ENCODE measurements around the gene YEATS4. TPM values are rescaled to one million over a fixed set of nuclear protein-coding genes. Genes with fewer than 3 reads are reported as not detected.

Gene YEATS4
- total and polyA plus RNA-seq, 2 donors (not counting 1 experiment from before 2014, with no cell fraction given) = 17.7 to 18.0 TPM

DNA sequence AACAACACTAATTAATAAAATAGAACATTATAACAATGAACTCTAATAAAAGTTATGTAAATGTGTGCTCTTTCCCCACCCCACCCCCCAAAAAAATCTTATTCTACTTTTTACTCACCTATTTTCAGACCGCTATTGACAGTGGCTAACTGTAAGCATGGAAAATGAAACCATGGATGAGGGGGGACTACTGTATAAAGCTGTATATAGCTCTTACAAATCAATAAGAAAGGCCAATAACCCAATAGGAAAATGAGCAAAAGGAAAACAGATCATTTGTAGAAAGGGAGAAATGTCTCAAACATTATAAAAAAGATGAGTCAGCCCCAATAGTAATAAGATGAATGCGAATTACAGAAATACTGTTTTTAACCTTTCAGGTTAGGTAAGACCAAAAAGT, 27.4 kb downstream of the YEATS4 start:
- ChIA-PET CTCF (interaction anchor here (0.6 kb wide), 1 partner anchor 611 kb away, joined by 5 read pairs; no protein-coding TSS in a partner anchor), POLR2A (no interaction called here)
- Histone ChIP-seq H3K4me1 (ENCODE audit: control insufficient read depth in 2 of 2, insufficient read depth in 2 of 2, low read length in 2 of 2) (no peaks in the 10 kb centered on the region), H3K9ac (ENCODE audit: low read length) (no peak overlapping the region), H4K20me1 (ENCODE audit: control insufficient read depth, insufficient read depth, low read length, poor library complexity, severe bottlenecking) (no peaks in the 10 kb centered on the region), H2AFZ (ENCODE audit: insufficient read depth, low read depth, low read length, poor library complexity, severe bottlenecking) (no peak overlapping the region), H3K4me3 (ENCODE audit: control extremely low read depth in 1 of 5, extremely low read depth in 1 of 5, insufficient read depth in 1 of 5, low read depth in 2 of 5, low read length in 4 of 5) (no peak overlapping the region), H3K79me2 (ENCODE audit: control insufficient read depth, insufficient read depth, low read length) (peaks cover 3% of the 10 kb centered on the region), H3K4me2 (replicated peaks; ENCODE audit: low read depth, low read length, poor library complexity, severe bottlenecking) (no peak overlapping the region), H3K9me3 (ENCODE audit: control extremely low read depth in 1 of 3, control insufficient read depth in 2 of 3, insufficient read depth in 1 of 3, low read length in 2 of 3) (no peaks in the 10 kb centered on the region), H3K36me3 (replicated peaks in 1 of 2; ENCODE audit: control extremely low read depth in 1 of 2, control insufficient read depth in 1 of 2, extremely low read depth in 1 of 2, insufficient read depth in 2 of 2, low read length in 1 of 2) (peaks cover 7 to 14% of the 10 kb centered on the region in 2 experiments), H3K27me3 (replicated peaks in 1 of 4; ENCODE audit: control extremely low read depth in 1 of 4, control insufficient read depth in 3 of 4, insufficient read depth in 4 of 4, low read length in 3 of 4) (no peaks in the 10 kb centered on the region), H3K27ac (ENCODE audit: low read length in 2 of 2) (no peak overlapping the region)
- no peak overlapping the region for H3K27ac Mint-ChIP-seq
- H3K4me1 Mint-ChIP-seq = no peaks in the 10 kb centered on the region
- DNase-seq = no peak
- H3K4me3 Mint-ChIP-seq = no peak overlapping the region
- no peak for ATAC-seq (ENCODE audit: low read depth)
- TF ChIP-seq, protein P1, sequence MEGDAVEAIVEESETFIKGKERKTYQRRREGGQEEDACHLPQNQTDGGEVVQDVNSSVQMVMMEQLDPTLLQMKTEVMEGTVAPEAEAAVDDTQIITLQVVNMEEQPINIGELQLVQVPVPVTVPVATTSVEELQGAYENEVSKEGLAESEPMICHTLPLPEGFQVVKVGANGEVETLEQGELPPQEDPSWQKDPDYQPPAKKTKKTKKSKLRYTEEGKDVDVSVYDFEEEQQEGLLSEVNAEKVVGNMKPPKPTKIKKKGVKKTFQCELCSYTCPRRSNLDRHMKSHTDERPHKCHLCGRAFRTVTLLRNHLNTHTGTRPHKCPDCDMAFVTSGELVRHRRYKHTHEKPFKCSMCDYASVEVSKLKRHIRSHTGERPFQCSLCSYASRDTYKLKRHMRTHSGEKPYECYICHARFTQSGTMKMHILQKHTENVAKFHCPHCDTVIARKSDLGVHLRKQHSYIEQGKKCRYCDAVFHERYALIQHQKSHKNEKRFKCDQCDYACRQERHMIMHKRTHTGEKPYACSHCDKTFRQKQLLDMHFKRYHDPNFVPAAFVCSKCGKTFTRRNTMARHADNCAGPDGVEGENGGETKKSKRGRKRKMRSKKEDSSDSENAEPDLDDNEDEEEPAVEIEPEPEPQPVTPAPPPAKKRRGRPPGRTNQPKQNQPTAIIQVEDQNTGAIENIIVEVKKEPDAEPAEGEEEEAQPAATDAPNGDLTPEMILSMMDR (IDR thresholded peaks at IDR 0.05) = no peak
- no peak for TF ChIP-seq EZH2 (IDR thresholded peaks at IDR 0.05; ENCODE audit: borderline replicate concordance, insufficient read depth, low read depth, low read length, poor library complexity, severe bottlenecking)
- whole genome bisulfite sequencing (ENCODE audit: insufficient coverage) = no CpG with 5 or more reads among the region's 2 CpGs
- H3K9me3 Mint-ChIP-seq (ENCODE audit: insufficient read depth) = no peaks in the 10 kb centered on the region
- intact Hi-C loops (cut with micrococcal nuclease) = no loop called here
- no peaks in the 10 kb centered on the region for H3K27me3 Mint-ChIP-seq

DNA sequence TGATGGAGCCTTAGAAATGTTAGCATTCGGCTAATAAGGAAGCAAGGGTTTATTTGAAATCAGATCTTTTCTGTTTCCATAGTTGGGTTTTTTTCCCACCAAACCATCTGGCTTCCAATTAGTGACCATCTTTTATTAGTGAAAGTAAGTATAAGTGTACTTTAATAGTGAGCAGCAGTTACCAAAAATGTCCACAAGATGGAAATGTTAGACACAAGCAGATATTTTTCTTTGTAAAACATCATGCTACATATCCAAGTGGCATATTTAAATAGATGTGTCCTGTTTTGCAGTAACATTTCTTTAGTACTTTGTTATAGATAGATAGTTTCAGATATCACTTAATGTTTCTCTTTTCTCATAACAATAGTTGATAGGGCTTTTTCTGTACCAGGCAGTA, 28.8 kb downstream of the YEATS4 start:
- Mint-ChIP-seq H3K4me3 (no peak overlapping the region), H3K27ac (no peak overlapping the region), H3K9me3 (ENCODE audit: insufficient read depth) (no peaks in the 10 kb centered on the region), H3K27me3 (no peaks in the 10 kb centered on the region), H3K4me1 (no peaks in the 10 kb centered on the region)
- Histone ChIP-seq H3K4me1 (ENCODE audit: control insufficient read depth in 2 of 2, insufficient read depth in 2 of 2, low read length in 2 of 2) (no peaks in the 10 kb centered on the region), H4K20me1 (ENCODE audit: control insufficient read depth, insufficient read depth, low read length, poor library complexity, severe bottlenecking) (no peaks in the 10 kb centered on the region), H3K4me3 (ENCODE audit: control extremely low read depth in 1 of 5, extremely low read depth in 1 of 5, insufficient read depth in 1 of 5, low read depth in 2 of 5, low read length in 4 of 5) (no peak overlapping the region), H3K9me3 (ENCODE audit: control extremely low read depth in 1 of 3, control insufficient read depth in 2 of 3, insufficient read depth in 1 of 3, low read length in 2 of 3) (no peaks in the 10 kb centered on the region), H2AFZ (ENCODE audit: insufficient read depth, low read depth, low read length, poor library complexity, severe bottlenecking) (no peak overlapping the region), H3K27ac (ENCODE audit: low read length in 2 of 2) (no peak overlapping the region), H3K36me3 (replicated peaks in 1 of 2; ENCODE audit: control extremely low read depth in 1 of 2, control insufficient read depth in 1 of 2, extremely low read depth in 1 of 2, insufficient read depth in 2 of 2, low read length in 1 of 2) (peaks cover 8 to 17% of the 10 kb centered on the region in 2 experiments), H3K79me2 (ENCODE audit: control insufficient read depth, insufficient read depth, low read length) (no peaks in the 10 kb centered on the region), H3K27me3 (replicated peaks in 1 of 4; ENCODE audit: control extremely low read depth in 1 of 4, control insufficient read depth in 3 of 4, insufficient read depth in 4 of 4, low read length in 3 of 4) (no peaks in the 10 kb centered on the region), H3K9ac (ENCODE audit: low read length) (no peak overlapping the region), H3K4me2 (replicated peaks; ENCODE audit: low read depth, low read length, poor library complexity, severe bottlenecking) (no peak overlapping the region)
- ChIA-PET POLR2A (no interaction called here), CTCF (interaction anchor here (1.0 to 4.0 kb wide), 2 partner anchors 98 to 182 kb away, joined by 3 to 42 read pairs; no protein-coding TSS in a partner anchor)
- ATAC-seq (ENCODE audit: low read depth) (peak; percentile 28), DNase-seq (peak; percentile 41)
- TF ChIP-seq EZH2 (IDR thresholded peaks at IDR 0.05; ENCODE audit: borderline replicate concordance, insufficient read depth, low read depth, low read length, poor library complexity, severe bottlenecking) = no peak
- TF ChIP-seq, protein P1 (IDR thresholded peaks at IDR 0.05) = peak; percentile 57
- WGBS (ENCODE audit: insufficient coverage) = no CpG with 5 or more reads among the region's 1 CpG
- intact Hi-C loops (cut with micrococcal nuclease) = loop anchor here (1.0 kb wide), 1 partner anchor 183 kb away; no protein-coding TSS in a partner anchor
